ENCODE measurements around the gene IL3.

Gene IL3

GRCh38 chr5:132017316-132017715 lies 43.1 kb upstream of the IL3 start:
- Histone ChIP-seq H2BK120ac (ENCODE audit: low read depth, low read length) (no peak overlapping the region), H3K4ac (ENCODE audit: low read length) (no peak overlapping the region), H2BK12ac (ENCODE audit: low read length) (no peak overlapping the region), H3K4me1 (ENCODE audit: control insufficient read depth in 2 of 2, insufficient read depth in 1 of 2, low read depth in 1 of 2, low read length in 2 of 2) (no peaks in the 10 kb centered on the region), H3K27ac (replicated peaks; ENCODE audit: low read length) (no peak overlapping the region), H3K9ac (ENCODE audit: low read depth, low read length, poor library complexity) (no peak overlapping the region), H2AK5ac (ENCODE audit: low read depth, low read length) (no peak overlapping the region), H4K91ac (ENCODE audit: low read depth, low read length, poor library complexity) (no peak overlapping the region), H3K79me1 (ENCODE audit: low read depth, low read length) (no peaks in the 10 kb centered on the region), H3K4me3 (ENCODE audit: low read length in 2 of 2) (no peak overlapping the region), H3K36me3 (replicated peaks in 1 of 2; ENCODE audit: control insufficient read depth in 2 of 2, insufficient read depth in 2 of 2, low read length in 2 of 2) (no peaks in the 10 kb centered on the region), H2AFZ (ENCODE audit: low read length) (no peak overlapping the region), H3K14ac (ENCODE audit: low read length) (no peak overlapping the region), H3K27me3 (ENCODE audit: control insufficient read depth in 3 of 3, insufficient read depth in 3 of 3, low read depth in 1 of 3, low read length in 3 of 3) (peaks cover 0 to 13% (median 1%) of the 10 kb centered on the region in 3 experiments), H3K4me2 (ENCODE audit: insufficient read depth, low read length, poor library complexity, severe bottlenecking) (no peak overlapping the region), H2BK5ac (ENCODE audit: low read length) (no peak overlapping the region), H3K23ac (ENCODE audit: low read depth, low read length, poor library complexity) (no peak overlapping the region), H2BK15ac (ENCODE audit: low read length) (no peak overlapping the region), H4K8ac (ENCODE audit: low read depth, low read length) (no peak overlapping the region), H3K18ac (ENCODE audit: low read length) (no peak overlapping the region), H3K9me3 (replicated peaks in 1 of 2; ENCODE audit: control insufficient read depth in 2 of 2, insufficient read depth in 1 of 2, low read depth in 1 of 2, low read length in 2 of 2) (no peaks in the 10 kb centered on the region)
- no peak for DNase-seq (ENCODE audit: low spot score)
- WGBS, 2 donors (ENCODE audit: extremely low coverage in 2 of 2, insufficient read length in 2 of 2, insufficient replicate concordance in 1 of 2), result no CpG with 5 or more reads among the region's 4 CpGs

- Histone ChIP-seq H3K14ac (ENCODE audit: low read length) (no peak overlapping the region), H3K4me1 (ENCODE audit: control insufficient read depth in 2 of 2, insufficient read depth in 1 of 2, low read depth in 1 of 2, low read length in 2 of 2) (no peaks in the 10 kb centered on the region), H3K18ac (ENCODE audit: low read length) (no peak overlapping the region), H3K36me3 (replicated peaks in 1 of 2; ENCODE audit: control insufficient read depth in 2 of 2, insufficient read depth in 2 of 2, low read length in 2 of 2) (no peaks in the 10 kb centered on the region), H3K23ac (ENCODE audit: low read depth, low read length, poor library complexity) (no peak overlapping the region), H3K27ac (replicated peaks; ENCODE audit: low read length) (no peak overlapping the region), H3K4me3 (ENCODE audit: low read length in 2 of 2) (no peak overlapping the region), H2BK12ac (ENCODE audit: low read length) (no peak overlapping the region), H3K79me1 (ENCODE audit: low read depth, low read length) (no peaks in the 10 kb centered on the region), H4K91ac (ENCODE audit: low read depth, low read length, poor library complexity) (no peak overlapping the region), H2BK120ac (ENCODE audit: low read depth, low read length) (no peak overlapping the region), H3K4ac (ENCODE audit: low read length) (no peak overlapping the region), H2AFZ (ENCODE audit: low read length) (no peak overlapping the region), H4K8ac (ENCODE audit: low read depth, low read length) (no peak overlapping the region), H2AK5ac (ENCODE audit: low read depth, low read length) (no peak overlapping the region), H2BK5ac (ENCODE audit: low read length) (no peak overlapping the region), H3K4me2 (ENCODE audit: insufficient read depth, low read length, poor library complexity, severe bottlenecking) (no peak overlapping the region), H3K9me3 (replicated peaks in 1 of 2; ENCODE audit: control insufficient read depth in 2 of 2, insufficient read depth in 1 of 2, low read depth in 1 of 2, low read length in 2 of 2) (no peaks in the 10 kb centered on the region), H2BK15ac (ENCODE audit: low read length) (no peak overlapping the region), H3K27me3 (ENCODE audit: control insufficient read depth in 3 of 3, insufficient read depth in 3 of 3, low read depth in 1 of 3, low read length in 3 of 3) (peaks cover 0 to 6% (median 0%) of the 10 kb centered on the region in 3 experiments), H3K9ac (ENCODE audit: low read depth, low read length, poor library complexity) (no peak overlapping the region)
- no CpG with 5 or more reads among the region's 10 CpGs for WGBS, 2 donors (ENCODE audit: extremely low coverage in 2 of 2, insufficient read length in 2 of 2, insufficient replicate concordance in 1 of 2)
- DNase-seq (ENCODE audit: low spot score), result no peak
Observed at GRCh38 chr5:132017738-132018625, 42.5 kb upstream of the IL3 start.

DNA sequence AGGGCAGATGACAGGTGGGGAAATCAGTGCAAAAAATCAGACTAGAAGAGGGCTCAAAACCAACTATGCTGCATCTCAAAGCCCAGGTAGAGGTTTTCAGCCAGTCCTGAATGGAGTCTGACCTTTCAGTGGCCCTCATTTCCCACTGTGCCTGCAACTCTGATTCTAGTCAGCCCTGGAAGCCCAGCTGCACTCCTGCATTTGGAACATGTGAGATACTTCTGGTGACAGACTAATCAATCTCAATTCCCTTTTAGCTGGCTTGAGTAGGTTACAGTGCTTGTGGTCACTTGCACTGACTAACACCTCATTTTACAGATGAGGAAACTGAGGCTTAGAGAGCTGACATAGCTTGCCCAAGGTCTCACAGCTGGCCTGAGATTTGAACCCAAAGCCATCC lies 41.1 kb upstream of the IL3 start:
- Histone ChIP-seq H3K79me1 (ENCODE audit: low read depth, low read length) (no peaks in the 10 kb centered on the region), H2BK120ac (ENCODE audit: low read depth, low read length) (no peak overlapping the region), H2AK5ac (ENCODE audit: low read depth, low read length) (no peak overlapping the region), H2AFZ (ENCODE audit: low read length) (no peak overlapping the region), H2BK12ac (ENCODE audit: low read length) (no peak overlapping the region), H3K27ac (replicated peaks; ENCODE audit: low read length) (no peak overlapping the region), H4K91ac (ENCODE audit: low read depth, low read length, poor library complexity) (no peak overlapping the region), H3K27me3 (ENCODE audit: control insufficient read depth in 3 of 3, insufficient read depth in 3 of 3, low read depth in 1 of 3, low read length in 3 of 3) (no peaks in the 10 kb centered on the region), H3K4me3 (ENCODE audit: low read length in 2 of 2) (no peak overlapping the region), H3K4me1 (ENCODE audit: control insufficient read depth in 2 of 2, insufficient read depth in 1 of 2, low read depth in 1 of 2, low read length in 2 of 2) (no peaks in the 10 kb centered on the region), H3K23ac (ENCODE audit: low read depth, low read length, poor library complexity) (no peak overlapping the region), H3K18ac (ENCODE audit: low read length) (no peak overlapping the region), H3K9ac (ENCODE audit: low read depth, low read length, poor library complexity) (no peak overlapping the region), H3K36me3 (replicated peaks in 1 of 2; ENCODE audit: control insufficient read depth in 2 of 2, insufficient read depth in 2 of 2, low read length in 2 of 2) (no peaks in the 10 kb centered on the region), H3K9me3 (replicated peaks in 1 of 2; ENCODE audit: control insufficient read depth in 2 of 2, insufficient read depth in 1 of 2, low read depth in 1 of 2, low read length in 2 of 2) (no peaks in the 10 kb centered on the region), H2BK15ac (ENCODE audit: low read length) (no peak overlapping the region), H3K4ac (ENCODE audit: low read length) (no peak overlapping the region), H3K4me2 (ENCODE audit: insufficient read depth, low read length, poor library complexity, severe bottlenecking) (no peak overlapping the region), H3K14ac (ENCODE audit: low read length) (no peak overlapping the region), H2BK5ac (ENCODE audit: low read length) (no peak overlapping the region), H4K8ac (ENCODE audit: low read depth, low read length) (no peak overlapping the region)
- DNase-seq (ENCODE audit: low spot score), result no peak

GRCh38 chr5:132019857-132020555 lies 40.4 kb upstream of the IL3 start:
- Histone ChIP-seq H3K27ac (replicated peaks; ENCODE audit: low read length) (no peak overlapping the region), H3K4me2 (ENCODE audit: insufficient read depth, low read length, poor library complexity, severe bottlenecking) (no peak overlapping the region), H3K14ac (ENCODE audit: low read length) (no peak overlapping the region), H3K27me3 (ENCODE audit: control insufficient read depth in 3 of 3, insufficient read depth in 3 of 3, low read depth in 1 of 3, low read length in 3 of 3) (no peaks in the 10 kb centered on the region), H3K4me1 (ENCODE audit: control insufficient read depth in 2 of 2, insufficient read depth in 1 of 2, low read depth in 1 of 2, low read length in 2 of 2) (no peaks in the 10 kb centered on the region), H3K9ac (ENCODE audit: low read depth, low read length, poor library complexity) (no peak overlapping the region), H4K91ac (ENCODE audit: low read depth, low read length, poor library complexity) (no peak overlapping the region), H3K4ac (ENCODE audit: low read length) (no peak overlapping the region), H3K18ac (ENCODE audit: low read length) (no peak overlapping the region), H3K9me3 (replicated peaks in 1 of 2; ENCODE audit: control insufficient read depth in 2 of 2, insufficient read depth in 1 of 2, low read depth in 1 of 2, low read length in 2 of 2) (no peaks in the 10 kb centered on the region), H4K8ac (ENCODE audit: low read depth, low read length) (no peak overlapping the region), H2BK5ac (ENCODE audit: low read length) (no peak overlapping the region), H2BK15ac (ENCODE audit: low read length) (no peak overlapping the region), H2BK12ac (ENCODE audit: low read length) (no peak overlapping the region), H3K79me1 (ENCODE audit: low read depth, low read length) (no peaks in the 10 kb centered on the region), H2AFZ (ENCODE audit: low read length) (no peak overlapping the region), H2BK120ac (ENCODE audit: low read depth, low read length) (no peak overlapping the region), H2AK5ac (ENCODE audit: low read depth, low read length) (no peak overlapping the region), H3K36me3 (replicated peaks in 1 of 2; ENCODE audit: control insufficient read depth in 2 of 2, insufficient read depth in 2 of 2, low read length in 2 of 2) (no peaks in the 10 kb centered on the region), H3K23ac (ENCODE audit: low read depth, low read length, poor library complexity) (no peak overlapping the region), H3K4me3 (ENCODE audit: low read length in 2 of 2) (no peak overlapping the region)
- no CpG with 5 or more reads among the region's 6 CpGs for WGBS, 2 donors (ENCODE audit: extremely low coverage in 2 of 2, insufficient read length in 2 of 2, insufficient replicate concordance in 1 of 2)
- no peak for DNase-seq (ENCODE audit: low spot score)
